Measurements from ENCODE around the gene CHURC1. TPM values are rescaled to one million over a fixed set of nuclear protein-coding genes. Genes with fewer than 3 reads are reported as not detected.
A peak's percentile ranks its signal among the peaks of the same experiment; 100 is the strongest.

CHURC1 gene
- total RNA-seq, 1 donor from 2014 or later: 51.6 TPM

DNA sequence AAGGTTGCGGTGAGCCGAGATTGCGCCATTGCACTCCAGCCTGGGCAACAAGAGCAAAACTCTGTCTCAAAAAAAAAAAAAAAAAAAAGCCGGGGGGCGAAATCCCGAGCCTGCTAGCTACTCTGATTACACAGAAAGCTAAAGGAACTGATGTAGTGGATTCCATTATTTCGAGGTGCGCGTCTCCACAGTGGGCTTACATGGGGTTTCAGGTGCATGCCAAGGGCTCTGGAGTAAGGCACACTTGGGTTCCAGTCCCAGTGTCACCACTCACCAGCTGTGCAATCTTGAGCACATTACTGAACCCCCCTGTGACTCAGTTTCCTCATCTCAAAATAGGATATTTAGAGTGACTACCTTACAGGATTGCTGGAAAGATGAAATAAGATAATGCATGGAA, 59.6 kb downstream of the CHURC1 start:
- TF ChIP-seq, protein P1, sequence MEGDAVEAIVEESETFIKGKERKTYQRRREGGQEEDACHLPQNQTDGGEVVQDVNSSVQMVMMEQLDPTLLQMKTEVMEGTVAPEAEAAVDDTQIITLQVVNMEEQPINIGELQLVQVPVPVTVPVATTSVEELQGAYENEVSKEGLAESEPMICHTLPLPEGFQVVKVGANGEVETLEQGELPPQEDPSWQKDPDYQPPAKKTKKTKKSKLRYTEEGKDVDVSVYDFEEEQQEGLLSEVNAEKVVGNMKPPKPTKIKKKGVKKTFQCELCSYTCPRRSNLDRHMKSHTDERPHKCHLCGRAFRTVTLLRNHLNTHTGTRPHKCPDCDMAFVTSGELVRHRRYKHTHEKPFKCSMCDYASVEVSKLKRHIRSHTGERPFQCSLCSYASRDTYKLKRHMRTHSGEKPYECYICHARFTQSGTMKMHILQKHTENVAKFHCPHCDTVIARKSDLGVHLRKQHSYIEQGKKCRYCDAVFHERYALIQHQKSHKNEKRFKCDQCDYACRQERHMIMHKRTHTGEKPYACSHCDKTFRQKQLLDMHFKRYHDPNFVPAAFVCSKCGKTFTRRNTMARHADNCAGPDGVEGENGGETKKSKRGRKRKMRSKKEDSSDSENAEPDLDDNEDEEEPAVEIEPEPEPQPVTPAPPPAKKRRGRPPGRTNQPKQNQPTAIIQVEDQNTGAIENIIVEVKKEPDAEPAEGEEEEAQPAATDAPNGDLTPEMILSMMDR (IDR thresholded peaks at IDR 0.05): no peak
- H3K36me3 Mint-ChIP-seq (ENCODE audit: unreplicated experiment): no peaks in the 10 kb centered on the region
- no peak for DNase-seq (ENCODE audit: extremely low spot score, unreplicated experiment)
- no peak overlapping the region for H3K27ac Mint-ChIP-seq (ENCODE audit: unreplicated experiment)
- no peaks in the 10 kb centered on the region for H3K9me3 Mint-ChIP-seq (ENCODE audit: unreplicated experiment)
- H3K27me3 Mint-ChIP-seq (ENCODE audit: unreplicated experiment): peaks cover 20% of the 10 kb centered on the region
- peaks cover 24% of the 10 kb centered on the region for H3K4me1 Mint-ChIP-seq (ENCODE audit: unreplicated experiment)
- no peak overlapping the region for H3K4me3 Mint-ChIP-seq (ENCODE audit: unreplicated experiment)

DNA sequence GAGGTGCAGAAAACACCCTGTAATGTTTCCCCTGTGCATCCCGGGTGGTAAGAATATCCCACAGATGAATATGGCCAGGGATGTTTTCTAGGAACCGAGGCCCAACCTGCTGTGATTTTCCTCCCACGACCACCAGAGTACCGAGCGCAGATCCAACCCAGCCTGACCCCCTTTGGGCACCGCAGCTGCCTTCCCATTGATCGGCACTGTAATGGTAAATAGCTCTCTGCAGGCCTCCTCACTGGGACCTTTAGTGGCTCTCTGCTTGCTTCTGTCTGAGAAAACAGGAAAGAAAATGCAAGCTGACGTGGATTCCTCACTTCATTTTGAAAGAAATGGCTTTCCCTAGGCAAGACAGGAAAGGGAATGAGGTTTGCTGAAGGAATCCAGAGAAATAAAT, 60.3 kb downstream of the CHURC1 start:
- Mint-ChIP-seq H3K4me1 (ENCODE audit: unreplicated experiment) (peaks cover 18% of the 10 kb centered on the region), H3K4me3 (ENCODE audit: unreplicated experiment) (no peak overlapping the region), H3K9me3 (ENCODE audit: unreplicated experiment) (no peaks in the 10 kb centered on the region), H3K27ac (ENCODE audit: unreplicated experiment) (no peak overlapping the region), H3K27me3 (ENCODE audit: unreplicated experiment) (peaks cover 20% of the 10 kb centered on the region), H3K36me3 (ENCODE audit: unreplicated experiment) (no peaks in the 10 kb centered on the region)
- no peak for DNase-seq (ENCODE audit: extremely low spot score, unreplicated experiment)
- TF ChIP-seq, protein P1 (IDR thresholded peaks at IDR 0.05): no peak

DNA sequence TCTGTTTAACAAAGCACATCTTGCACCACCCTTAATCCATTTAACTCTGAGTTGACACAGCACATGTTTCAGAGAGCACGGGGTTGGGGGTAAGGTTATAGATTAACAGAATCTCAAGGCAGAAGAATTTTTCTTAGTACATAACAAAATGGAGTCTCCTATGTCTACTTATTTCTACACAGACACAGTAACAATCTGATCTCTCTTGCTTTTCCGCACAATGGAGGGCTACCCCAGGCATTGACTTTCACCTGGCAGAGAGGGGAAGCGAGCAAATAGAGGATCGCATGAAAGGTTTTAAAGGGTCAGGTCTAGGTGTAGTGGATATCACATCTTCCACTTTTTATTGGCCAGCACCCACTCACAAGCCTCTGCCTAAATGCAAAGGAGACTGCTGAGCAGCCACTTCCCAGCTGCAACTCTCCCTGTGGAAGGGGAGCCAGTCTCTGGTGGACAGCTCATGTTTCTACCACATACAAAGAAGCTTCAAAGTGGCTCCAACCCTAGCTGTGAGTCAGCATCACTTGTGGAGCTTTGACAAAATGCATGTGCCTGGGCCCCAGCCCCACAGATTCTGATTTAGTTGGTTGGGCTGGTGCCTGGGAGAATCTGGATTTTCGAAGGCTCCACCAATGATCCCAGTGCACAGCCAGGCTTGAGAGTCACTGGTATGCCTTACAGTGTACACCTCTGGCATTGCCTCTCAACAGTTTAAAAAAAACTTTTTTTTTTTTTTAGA, 65.2 kb downstream of the CHURC1 start:
- peaks cover 10% of the 10 kb centered on the region for H3K4me1 Mint-ChIP-seq (ENCODE audit: unreplicated experiment)
- H3K27me3 Mint-ChIP-seq (ENCODE audit: unreplicated experiment): peaks cover 29% of the 10 kb centered on the region
- H3K4me3 Mint-ChIP-seq (ENCODE audit: unreplicated experiment): no peak overlapping the region
- H3K9me3 Mint-ChIP-seq (ENCODE audit: unreplicated experiment): no peaks in the 10 kb centered on the region
- no peak overlapping the region for H3K27ac Mint-ChIP-seq (ENCODE audit: unreplicated experiment)
- TF ChIP-seq, protein P1 (IDR thresholded peaks at IDR 0.05): no peak
- DNase-seq (ENCODE audit: extremely low spot score, unreplicated experiment): no peak
- no peaks in the 10 kb centered on the region for H3K36me3 Mint-ChIP-seq (ENCODE audit: unreplicated experiment)

DNA sequence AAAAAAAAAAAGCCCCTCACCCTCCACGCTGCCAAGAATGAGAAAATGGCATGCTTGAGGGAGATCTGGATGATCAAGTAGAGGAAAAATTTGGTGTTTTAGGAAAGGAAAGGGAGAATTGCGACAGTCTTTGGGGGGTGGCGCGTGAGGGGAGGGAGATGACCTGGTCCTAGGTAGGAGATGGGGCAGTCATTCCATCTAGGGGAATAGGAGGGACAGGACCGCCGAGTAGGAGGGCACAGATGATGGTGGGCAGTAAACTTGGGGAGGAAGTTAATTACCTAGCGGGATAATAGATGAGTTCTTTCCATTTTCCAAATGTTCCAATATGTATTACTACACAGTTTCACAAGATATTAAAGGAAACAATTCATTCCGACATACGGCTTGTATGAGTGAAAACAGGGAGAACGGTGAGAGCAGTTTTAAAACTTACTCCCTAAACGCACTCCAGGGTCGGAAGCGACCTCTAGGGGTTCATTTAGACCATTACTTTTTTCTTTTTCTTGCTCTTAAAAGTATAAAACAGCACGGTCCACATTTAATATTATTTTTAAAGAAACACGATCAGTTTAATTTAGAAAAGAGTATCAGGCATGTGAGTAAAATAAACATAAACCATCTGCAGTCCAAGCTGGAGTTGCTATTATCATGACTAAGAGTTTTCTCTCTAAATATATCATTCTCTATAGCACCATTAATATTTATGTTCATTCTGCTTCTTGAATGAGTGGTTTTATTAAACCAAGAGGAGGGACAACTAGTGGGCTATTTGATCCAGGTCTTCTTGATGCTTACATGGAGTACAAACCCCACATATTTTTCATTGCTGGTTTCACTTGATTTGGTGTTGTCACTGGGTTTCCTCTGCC, 69.4 kb downstream of the CHURC1 start:
- TF ChIP-seq, protein P1 (IDR thresholded peaks at IDR 0.05): peak; percentile 79
- Mint-ChIP-seq H3K36me3 (ENCODE audit: unreplicated experiment) (no peaks in the 10 kb centered on the region), H3K4me1 (ENCODE audit: unreplicated experiment) (peaks cover 25% of the 10 kb centered on the region), H3K27me3 (ENCODE audit: unreplicated experiment) (peaks cover 18% of the 10 kb centered on the region), H3K9me3 (ENCODE audit: unreplicated experiment) (no peaks in the 10 kb centered on the region), H3K4me3 (ENCODE audit: unreplicated experiment) (peak overlapping the region; percentile 67), H3K27ac (ENCODE audit: unreplicated experiment) (peak overlapping the region; percentile 56)
- DNase-seq (ENCODE audit: extremely low spot score, unreplicated experiment): peak; percentile 46

Other genes with a start within 250 kb of the CHURC1 start
- gene PLEKHG3, start 210.0 kb upstream of the CHURC1 start, total RNA-seq: 96.3 and 98.3 TPM in 2 replicates
- gene SPTB, start 34.5 kb upstream of the CHURC1 start, total RNA-seq: 0.26 and 0.35 TPM in 2 replicates
- gene GPX2, start 28.3 kb downstream of the CHURC1 start, total RNA-seq: not detected in 2 replicates
- gene RAB15, start 57.9 kb downstream of the CHURC1 start, total RNA-seq: 27.5 and 27.6 TPM in 2 replicates
- gene FNTB, start 72.4 kb downstream of the CHURC1 start, total RNA-seq: 18.6 and 23.2 TPM in 2 replicates
- 119 and 120 TPM in 2 replicates for gene MAX, start 188.1 kb downstream of the CHURC1 start, total RNA-seq